Stomach (tissue), 9 donors: ENCODE data around the gene CERT1. TPM values are rescaled to one million over a fixed set of nuclear protein-coding genes. Genes with fewer than 3 reads are reported as not detected.

ENCODE experiments used
- DNase-seq, 2 donors: peaks; one replicate each; pipeline versions ENCODE4 v3.0.0 to v3.0.0-alpha.2; 2013 to 2019
- H3K27ac ChIP-seq, 5 donors: fragments of 200-600 bp in 4 of 5; sonication (generic) in 4 of 5; one replicate each; pipeline ENCODE4 v1.5.1; 2013 to 2019; ENCODE audit warnings: mild to moderate bottlenecking in 1 of 5, moderate library complexity in 1 of 5
- H3K27me3 ChIP-seq, 3 donors: fragments of 200-600 bp; sonication (generic); one replicate each; pipeline ENCODE4 v1.5.1; 2017 to 2019; ENCODE audit warnings: mixed run types in 1 of 3
- H3K36me3 ChIP-seq, 4 donors: fragments of 200-600 bp; sonication (generic); 1 replicate in 3 of 4; 2 replicates in 1 of 4; pipeline ENCODE4 v1.5.1; 2016 to 2019
- H3K4me1 ChIP-seq, 4 donors: fragments of 200-600 bp; sonication (generic); one replicate each; pipeline ENCODE4 v1.5.1; 2016 to 2019
- H3K4me3 ChIP-seq, 4 donors: fragments of 200-600 bp; sonication (generic) in 3 of 4; one replicate each; pipeline ENCODE4 v1.5.1; 2016 to 2019; ENCODE audit warnings: mild to moderate bottlenecking in 1 of 4
- H3K9me3 ChIP-seq, 4 donors: fragments of 200-600 bp; sonication (generic); one replicate each; pipeline ENCODE4 v1.5.1; 2016 to 2019
- EP300 ChIP-seq: sonication (generic); formaldehyde crosslinking; IDR thresholded peaks from one replicate; pipeline ENCODE4 v1.6.1; 2017; ENCODE audit warnings: antibody characterized with exemption
- POLR2A ChIP-seq, 4 donors: fragments of 450-650 bp; IDR thresholded peaks; one replicate each; pipeline ENCODE4 v1.6.1; 2016; ENCODE audit warnings: antibody characterized with exemption in 4 of 4, control low read depth in 2 of 4, mild to moderate bottlenecking in 1 of 4, moderate library complexity in 1 of 4
- POLR2AphosphoS5 ChIP-seq, 3 donors: sonication (generic); formaldehyde crosslinking; IDR thresholded peaks; one replicate each; pipeline ENCODE4 v1.6.1; 2016; ENCODE audit warnings: antibody characterized with exemption in 3 of 3
- WGBS, 5 donors: extraction: QIAGEN DNeasy Blood & Tissue Kit in 3 of 5; methylation state at CpG; one replicate each; pipeline versions ENCODE4 v1.1.5 to v1.1.7; 2013 to 2018; 5-methylcytosine and 5-hydroxymethylcytosine counted together
- intact Hi-C: fragments of 100-400 bp; cut with DNase I; formaldehyde crosslinking; loops from one replicate; pipeline ENCODE4 v1.15.1; 2023; ENCODE audit warnings: low total_unique reads
- polyA plus RNA-seq, 3 donors: library from polyadenylated mRNA; stranded (reverse); fragments of 200-250 nt; gene quantifications; one replicate each; pipeline ENCODE4 v1.2.3, GENCODE V29; 2013
- total RNA-seq, 5 donors: library from RNA; depleted of rRNA; stranded (reverse); fragments of >200 nt; gene quantifications; one replicate each; pipeline versions ENCODE4 v1.1.0 to v1.2.3, GENCODE V29; 2014 to 2016
- TF ChIP-seq, protein P1 (sequence below), 7 experiments: fragments of 450-650 bp in 4 of 7; fragments of 200-600 bp in 3 of 7; sonication (generic) in 3 of 7; IDR thresholded peaks; one replicate each; pipeline ENCODE4 v1.5.1; 2016 to 2019; ENCODE audit warnings: antibody characterized with exemption in 7 of 7, control low read depth in 2 of 7, mild to moderate bottlenecking in 1 of 7
- donor health status: healthy with polysubstance abuse.
- donor health status: Bipolar disorder and iron deficiency.
- donor health status: healthy.

CERT1 gene
- total and polyA plus RNA-seq, 8 donors = 7.3 to 81.0 (median 28.5) TPM

DNA sequence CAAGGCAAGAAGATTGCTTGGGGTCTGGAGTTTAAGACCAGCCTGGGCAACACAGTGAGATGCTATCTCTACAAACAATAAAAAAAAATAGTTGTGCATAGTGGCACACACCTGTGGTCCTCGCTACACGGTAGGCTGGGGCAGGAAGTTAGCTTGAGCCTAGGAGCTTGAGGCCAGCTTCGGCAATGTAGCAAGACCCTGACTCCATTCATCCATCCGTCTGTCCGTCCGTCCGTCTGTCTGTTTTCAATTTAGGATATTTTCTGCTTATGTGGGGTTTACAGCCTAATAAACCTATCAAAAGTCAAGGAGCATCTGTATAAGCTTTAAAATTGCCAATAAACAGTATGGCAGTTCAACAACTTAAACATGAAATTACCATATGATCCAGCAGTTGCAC lies 154.7 kb downstream of the CERT1 start:
- H3K27me3 ChIP-seq = no peaks in the 10 kb centered on the region
- TF ChIP-seq POLR2AphosphoS5 (IDR thresholded peaks at IDR 0.05) (no peak), POLR2A (IDR thresholded peaks at IDR 0.05) (no peak), EP300 (no peak)
- TF ChIP-seq, protein P1, sequence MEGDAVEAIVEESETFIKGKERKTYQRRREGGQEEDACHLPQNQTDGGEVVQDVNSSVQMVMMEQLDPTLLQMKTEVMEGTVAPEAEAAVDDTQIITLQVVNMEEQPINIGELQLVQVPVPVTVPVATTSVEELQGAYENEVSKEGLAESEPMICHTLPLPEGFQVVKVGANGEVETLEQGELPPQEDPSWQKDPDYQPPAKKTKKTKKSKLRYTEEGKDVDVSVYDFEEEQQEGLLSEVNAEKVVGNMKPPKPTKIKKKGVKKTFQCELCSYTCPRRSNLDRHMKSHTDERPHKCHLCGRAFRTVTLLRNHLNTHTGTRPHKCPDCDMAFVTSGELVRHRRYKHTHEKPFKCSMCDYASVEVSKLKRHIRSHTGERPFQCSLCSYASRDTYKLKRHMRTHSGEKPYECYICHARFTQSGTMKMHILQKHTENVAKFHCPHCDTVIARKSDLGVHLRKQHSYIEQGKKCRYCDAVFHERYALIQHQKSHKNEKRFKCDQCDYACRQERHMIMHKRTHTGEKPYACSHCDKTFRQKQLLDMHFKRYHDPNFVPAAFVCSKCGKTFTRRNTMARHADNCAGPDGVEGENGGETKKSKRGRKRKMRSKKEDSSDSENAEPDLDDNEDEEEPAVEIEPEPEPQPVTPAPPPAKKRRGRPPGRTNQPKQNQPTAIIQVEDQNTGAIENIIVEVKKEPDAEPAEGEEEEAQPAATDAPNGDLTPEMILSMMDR (IDR thresholded peaks at IDR 0.05) = no peak
- H3K27ac ChIP-seq = no peak overlapping the region
- H3K36me3 ChIP-seq = peaks cover 63 to 100% (median 95%) of the 10 kb centered on the region in 4 donors
- H3K4me1 ChIP-seq = peaks cover 0 to 15% (median 6%) of the 10 kb centered on the region in 4 donors
- intact Hi-C loops = no loop called here
- no peaks in the 10 kb centered on the region for H3K9me3 ChIP-seq
- H3K4me3 ChIP-seq = no peak overlapping the region
- WGBS, 5 donors = 95 to 99% (median 97%) methylated on average over 7 of the region's 7 CpGs
- no peak for DNase-seq

DNA sequence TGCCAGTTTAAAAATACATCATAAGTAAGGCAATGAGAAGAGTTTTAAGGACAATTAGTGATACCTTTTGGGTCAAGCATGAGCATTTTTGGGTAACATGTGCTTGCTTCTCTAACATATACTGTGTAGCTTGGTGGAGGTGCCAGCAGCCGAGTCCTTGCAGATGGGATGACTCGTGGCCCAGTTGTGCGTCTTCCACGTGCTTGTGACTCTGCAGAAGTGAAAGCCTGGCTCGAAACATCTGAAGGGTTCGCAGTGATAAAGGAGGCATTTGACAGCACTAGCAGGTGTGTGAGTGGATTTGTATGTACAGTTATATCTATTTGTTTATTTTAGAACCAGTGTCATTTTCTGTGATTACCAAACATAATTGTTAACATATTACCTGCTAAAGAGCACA lies 156.2 kb downstream of the CERT1 start:
- H3K4me1 ChIP-seq = peaks cover 0 to 2% (median under 1%) of the 10 kb centered on the region in 4 donors
- 88 to 98% (median 92%) methylated on average over 6 of the region's 6 CpGs for WGBS, 5 donors

DNA sequence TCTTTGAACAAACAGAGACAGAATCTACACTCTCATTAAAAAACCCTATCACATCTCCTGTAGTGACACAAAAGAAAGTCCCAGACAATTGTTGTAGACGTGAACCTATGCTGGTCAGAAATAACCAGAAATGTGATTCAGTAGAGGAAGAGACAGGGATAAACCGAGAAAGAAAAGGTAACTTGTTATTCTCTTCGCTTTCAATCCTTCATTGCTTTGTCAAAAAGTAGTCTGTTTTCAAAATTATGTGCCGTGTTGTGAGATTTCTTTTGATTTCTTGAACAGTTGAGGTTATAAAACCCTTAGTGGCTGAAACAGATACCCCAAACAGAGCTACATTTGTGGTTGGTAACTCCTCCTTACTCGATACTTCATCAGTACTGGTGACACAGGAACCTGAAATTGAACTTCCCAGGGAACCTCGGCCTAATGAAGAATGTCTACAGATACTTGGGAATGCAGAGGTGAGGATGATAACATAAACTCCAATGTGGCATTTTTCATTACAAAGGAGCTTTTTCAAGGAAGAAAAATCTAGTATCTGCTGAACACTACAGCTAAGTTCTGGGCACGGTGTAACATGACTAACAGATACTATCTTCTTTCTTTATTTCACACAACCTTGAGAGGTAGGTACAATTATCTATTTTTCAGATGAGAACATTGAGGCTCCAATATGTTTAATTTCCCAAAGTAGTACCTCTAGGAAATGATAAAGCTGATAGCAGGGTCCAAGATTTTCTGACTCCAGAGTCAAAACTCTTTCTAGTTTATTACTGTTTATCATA lies 160.1 kb downstream of the CERT1 start:
- TF ChIP-seq EP300 (no peak), POLR2A (IDR thresholded peaks at IDR 0.05) (no peak), POLR2AphosphoS5 (IDR thresholded peaks at IDR 0.05) (no peak)
- TF ChIP-seq, protein P1 (IDR thresholded peaks at IDR 0.05) = no peak
- H3K27ac ChIP-seq = no peak overlapping the region
- no peaks in the 10 kb centered on the region for H3K9me3 ChIP-seq
- no peak overlapping the region for H3K4me3 ChIP-seq
- DNase-seq = no peak
- peaks cover 57 to 100% (median 96%) of the 10 kb centered on the region in 4 donors for H3K36me3 ChIP-seq
- intact Hi-C loops = no loop called here
- no peaks in the 10 kb centered on the region for H3K27me3 ChIP-seq
- no peaks in the 10 kb centered on the region for H3K4me1 ChIP-seq
- 88 to 93% (median 90%) methylated on average over 7 of the region's 7 CpGs for WGBS, 5 donors

More for the DNA sequence above, 156.2 kb downstream of the CERT1 start:
- H3K9me3 ChIP-seq = no peaks in the 10 kb centered on the region
- intact Hi-C loops = no loop called here
- TF ChIP-seq EP300 = no peak
- TF ChIP-seq POLR2AphosphoS5 (IDR thresholded peaks at IDR 0.05) = no peak
- TF ChIP-seq, protein P1 (IDR thresholded peaks at IDR 0.05) = no peak
- TF ChIP-seq POLR2A (IDR thresholded peaks at IDR 0.05) = no peak
- H3K4me3 ChIP-seq = no peak overlapping the region
- no peak for DNase-seq
- no peaks in the 10 kb centered on the region for H3K27me3 ChIP-seq
- peaks cover 75 to 100% (median 100%) of the 10 kb centered on the region in 4 donors for H3K36me3 ChIP-seq
- H3K27ac ChIP-seq = no peak overlapping the region

DNA sequence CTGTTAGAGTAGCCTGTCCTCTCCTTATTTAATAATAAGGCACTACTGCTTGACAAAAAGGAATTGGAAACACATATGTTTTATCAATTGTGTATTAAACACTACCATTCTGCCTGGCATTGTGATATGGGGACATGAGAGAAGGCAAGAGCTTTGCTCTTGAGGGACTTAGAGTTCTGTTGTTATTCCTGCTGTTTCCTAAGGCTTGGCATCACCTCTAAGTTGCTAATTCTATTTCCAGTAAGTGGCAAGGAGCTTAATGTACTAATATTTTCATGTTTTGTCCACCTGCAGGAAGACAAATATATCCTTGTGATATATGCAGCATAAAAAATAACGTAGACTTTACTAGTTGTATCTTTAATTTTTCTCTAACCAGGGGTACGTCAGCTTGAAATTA lies 161.8 kb downstream of the CERT1 start:
- no peak for DNase-seq
- Histone ChIP-seq H3K27me3 (no peaks in the 10 kb centered on the region), H3K27ac (no peak overlapping the region), H3K4me1 (no peaks in the 10 kb centered on the region), H3K36me3 (peaks cover 41 to 99% (median 96%) of the 10 kb centered on the region in 4 donors), H3K4me3 (no peak overlapping the region), H3K9me3 (no peaks in the 10 kb centered on the region)
- intact Hi-C loops = no loop called here
- TF ChIP-seq POLR2AphosphoS5 (IDR thresholded peaks at IDR 0.05) (no peak), EP300 (no peak), POLR2A (IDR thresholded peaks at IDR 0.05) (no peak)
- TF ChIP-seq, protein P1 (IDR thresholded peaks at IDR 0.05) = no peak
- WGBS, 5 donors = 91 to 98% (median 95%) methylated on average over 2 of the region's 2 CpGs
